GM23248 (cell line): ENCODE results near the gene MYO1A.

Source experiments
- EZH2 ChIP-seq: fragments of 200-600 bp; sonication (generic); IDR thresholded peaks from 2 replicates; pipeline ENCODE4 v1.6.1; 2018; ENCODE audit warnings: antibody characterized with exemption, mild to moderate bottlenecking; ENCODE audit not compliant: insufficient read depth, poor library complexity, severe bottlenecking
- EZH2phosphoT487 ChIP-seq: fragments of 200-600 bp; sonication (generic); IDR thresholded peaks from 2 replicates; pipeline ENCODE4 v1.6.1; 2018; ENCODE audit warnings: antibody characterized with exemption, moderate library complexity, mild to moderate bottlenecking, low read depth; ENCODE audit not compliant: insufficient read depth

GRCh38 chr12:57058454-57058853, 8.5 kb upstream of the MYO1A start:
- TF ChIP-seq EZH2 (no peak), EZH2phosphoT487 (no peak)
